CD4-positive, alpha-beta memory T cell (primary cell): ENCODE measurements around the gene LY6G5C. TPM values are rescaled to one million over a fixed set of nuclear protein-coding genes. Genes with fewer than 3 reads are reported as not detected.

Experiments used
- CTCF ChIA-PET: fragments of 350-600 bp; sonication (Branson Sonifier 250); formaldehyde crosslinking; loops from one replicate; lab custom pipeline; 2021; ENCODE audit warnings: inconsistent platforms; ENCODE audit not compliant: partially characterized antibody; lab: Charles Lee
- POLR2A ChIA-PET: fragments of 350-600 bp; sonication (Branson Sonifier 250); formaldehyde crosslinking; loops from one replicate; lab custom pipeline; 2021; ENCODE audit not compliant: partially characterized antibody; lab: Charles Lee
- DNase-seq, 5 donors: peaks; one replicate each; pipeline versions ENCODE4 v3.0.0 to v3.0.0-alpha.2; 2020 to 2022; ENCODE audit warnings: mixed read lengths in 1 of 5
- H3K27ac ChIP-seq: one replicate; pipeline ENCODE4 v1.7.0; 2013; ENCODE audit warnings: low read depth, low read length
- H3K27me3 ChIP-seq: 2 replicates; pipeline ENCODE4 v1.7.0; 2013; ENCODE audit warnings: mild to moderate bottlenecking, low read length, moderate library complexity; ENCODE audit not compliant: insufficient read depth
- H3K36me3 ChIP-seq: 2 replicates; pipeline ENCODE4 v1.7.0; 2013; ENCODE audit warnings: mild to moderate bottlenecking, low read length, moderate library complexity; ENCODE audit not compliant: insufficient read depth
- H3K4me1 ChIP-seq: 2 replicates; pipeline ENCODE4 v1.7.0; 2013; ENCODE audit warnings: mild to moderate bottlenecking, low read length, moderate library complexity; ENCODE audit not compliant: insufficient read depth
- H3K4me3 ChIP-seq, 2 donors: one replicate each; pipeline ENCODE4 v1.7.0; 2013; ENCODE audit warnings: low read length in 2 of 2, mild to moderate bottlenecking in 1 of 2
- H3K9me3 ChIP-seq, 2 donors: one replicate each; pipeline ENCODE4 v1.7.0; 2013; ENCODE audit warnings: low read length in 2 of 2, control low read depth in 1 of 2; ENCODE audit not compliant: control insufficient read depth in 1 of 2
- H3K27ac Mint-ChIP-seq, 7 donors: one replicate each; pipeline ENCODE4 v1.8.0; 2020 to 2021; ENCODE audit warnings: mixed read lengths in 7 of 7, mild to moderate bottlenecking in 6 of 7, inconsistent platforms in 3 of 7, moderate library complexity in 3 of 7
- H3K27me3 Mint-ChIP-seq, 2 donors: one replicate each; pipeline ENCODE4 v1.8.0; 2020 to 2021; ENCODE audit warnings: mixed read lengths in 2 of 2
- H3K36me3 Mint-ChIP-seq, 2 donors: one replicate each; pipeline ENCODE4 v1.8.0; 2020 to 2021; ENCODE audit warnings: mixed read lengths in 2 of 2, inconsistent platforms in 1 of 2, mild to moderate bottlenecking in 1 of 2
- H3K4me1 Mint-ChIP-seq, 4 donors: one replicate each; pipeline ENCODE4 v1.8.0; 2020 to 2021; ENCODE audit warnings: mixed read lengths in 4 of 4, mild to moderate bottlenecking in 1 of 4
- H3K4me3 Mint-ChIP-seq, 8 donors: one replicate each; pipeline ENCODE4 v1.8.0; 2020 to 2021; ENCODE audit warnings: mixed read lengths in 8 of 8, mild to moderate bottlenecking in 7 of 8, moderate library complexity in 6 of 8, inconsistent platforms in 3 of 8
- H3K9me3 Mint-ChIP-seq, 8 donors: one replicate each; pipeline ENCODE4 v1.8.0; 2020 to 2021; ENCODE audit warnings: mixed read lengths in 8 of 8, mild to moderate bottlenecking in 5 of 8, inconsistent platforms in 3 of 8, moderate library complexity in 1 of 8
- intact Hi-C: fragments of 100-400 bp; cut with micrococcal nuclease; formaldehyde crosslinking; loops from one replicate; pipeline ENCODE4 v1.15.1; 2023
- polyA plus RNA-seq, 2 donors: library from polyadenylated mRNA; unstranded; fragments of 300-500 nt; fragmentation: Illumina TruSeq; gene quantifications; one replicate each; pipeline ENCODE4 v1.2.3, GENCODE V29; 2021
- total RNA-seq, 2 experiments: library from RNA; stranded (reverse); gene quantifications; one replicate each; pipeline ENCODE4 v1.2.3, GENCODE V29; 2021

The LY6G5C gene
- total and polyA plus RNA-seq, 4 experiments from 2014 or later = 4.4 to 11.8 (median 6.7) TPM

- intact Hi-C loops = loop anchor here (10.0 kb wide), 1 partner anchor 1186 kb away; the partner anchor contains the start of gene PSMB8
- peaks cover 56% of the 10 kb centered on the region for H3K4me1 ChIP-seq
- DNase-seq = no peak
- H3K36me3 ChIP-seq = peaks cover 13% of the 10 kb centered on the region
- Mint-ChIP-seq H3K27ac (peak overlapping the region; percentile 84 to 95 (median 90)), H3K4me3 (peak overlapping the region; percentile 86 to 93 (median 92)), H3K9me3 (peaks cover 0 to 2% (median 0%) of the 10 kb centered on the region in 8 donors), H3K36me3 (peaks cover 14 to 49% of the 10 kb centered on the region in 2 donors), H3K4me1 (peaks cover 43 to 81% (median 59%) of the 10 kb centered on the region in 4 donors), H3K27me3 (no peaks in the 10 kb centered on the region)
- no peaks in the 10 kb centered on the region for H3K9me3 ChIP-seq
- ChIA-PET POLR2A (interaction anchor here (2.4 to 8.6 kb wide), 2 partner anchors 6 to 44 kb away, joined by 6 to 269 read pairs; partner anchors contain the start of genes ABHD16A, APOM and BAG6), CTCF (no interaction called here)
- peak overlapping the region; percentile 30 to 83 for H3K4me3 ChIP-seq
- peak overlapping the region; percentile 84 for H3K27ac ChIP-seq
- no peaks in the 10 kb centered on the region for H3K27me3 ChIP-seq
Measured at GRCh38 chr6:31658983-31659648, 21.8 kb downstream of the LY6G5C start.

- peak overlapping the region; percentile 87 to 94 (median 88) for H3K27ac Mint-ChIP-seq
- H3K9me3 Mint-ChIP-seq = peaks cover 0 to 2% (median 0%) of the 10 kb centered on the region in 8 donors
- ChIA-PET CTCF (interaction anchor here (1.2 kb wide), 1 partner anchor 172 kb away, joined by 4 read pairs; no protein-coding TSS in a partner anchor), POLR2A (interaction anchor here (1.1 kb wide), 1 partner anchor 172 kb away, joined by 4 read pairs; no protein-coding TSS in a partner anchor)
- Histone ChIP-seq H3K4me3 (no peak overlapping the region), H3K36me3 (peaks cover 13% of the 10 kb centered on the region), H3K27me3 (no peaks in the 10 kb centered on the region), H3K9me3 (no peaks in the 10 kb centered on the region), H3K27ac (peak overlapping the region; percentile 84), H3K4me1 (peaks cover 53% of the 10 kb centered on the region)
- peak overlapping the region; percentile 45 to 93 (median 70) for H3K4me3 Mint-ChIP-seq
- DNase-seq = no peak
- peaks cover 7 to 40% of the 10 kb centered on the region in 2 donors for H3K36me3 Mint-ChIP-seq
- intact Hi-C loops = loop anchor here (10.0 kb wide), 1 partner anchor 1187 kb away; the partner anchor contains the start of gene PSMB8
- H3K4me1 Mint-ChIP-seq = peaks cover 36 to 78% (median 52%) of the 10 kb centered on the region in 4 donors
- H3K27me3 Mint-ChIP-seq = no peaks in the 10 kb centered on the region
Measured at GRCh38 chr6:31658158-31658688, 22.6 kb downstream of the LY6G5C start.

GRCh38 chr6:31657406-31658157 is 23.3 kb downstream of the LY6G5C start:
- intact Hi-C loops = loop anchor here (10.0 kb wide), 1 partner anchor 1187 kb away; the partner anchor contains the start of gene PSMB8
- Mint-ChIP-seq H3K4me1 (peaks cover 36 to 80% (median 54%) of the 10 kb centered on the region in 4 donors), H3K9me3 (peaks cover 0 to 4% (median 0%) of the 10 kb centered on the region in 8 donors), H3K27me3 (no peaks in the 10 kb centered on the region), H3K36me3 (peaks cover 6 to 42% of the 10 kb centered on the region in 2 donors), H3K27ac (peak overlapping the region; percentile 75 to 94 (median 88)), H3K4me3 (peak overlapping the region; percentile 60 to 93 (median 72))
- ChIA-PET CTCF (interaction anchor here (1.2 kb wide), 1 partner anchor 172 kb away, joined by 4 read pairs; no protein-coding TSS in a partner anchor), POLR2A (interaction anchor here (0.6 to 1.1 kb wide), 2 partner anchors 38 to 173 kb away, joined by 3 to 4 read pairs; no protein-coding TSS in a partner anchor)
- Histone ChIP-seq H3K27me3 (no peaks in the 10 kb centered on the region), H3K9me3 (no peaks in the 10 kb centered on the region), H3K4me1 (peaks cover 48% of the 10 kb centered on the region), H3K4me3 (no peak overlapping the region), H3K27ac (no peak overlapping the region), H3K36me3 (peaks cover 13% of the 10 kb centered on the region)
- peak in 2 of 5 donors; percentile 24 to 72 for DNase-seq

- no peaks in the 10 kb centered on the region for H3K27me3 Mint-ChIP-seq
- CTCF ChIA-PET = interaction anchor here (0.7 to 4.6 kb wide), 8 partner anchors 9 to 175 kb away, joined by 3 to 28 read pairs (median 3); partner anchors contain the start of genes CSNK2B and GPANK1
- POLR2A ChIA-PET = interaction anchor here (1.4 to 7.2 kb wide), 2 partner anchors 8 to 35 kb away, joined by 5 to 269 read pairs; partner anchors contain the start of genes C6orf47, CSNK2B, GPANK1 and PRRC2A
- peak within 1 kb of the TSS in 4 of 8 donors; percentile 28 to 58 (median 39) for H3K4me3 Mint-ChIP-seq
- peaks cover 0 to 15% (median 0%) of the 10 kb centered on the region in 8 donors for H3K9me3 Mint-ChIP-seq
- Histone ChIP-seq H3K4me1 (peaks cover 50% of the 10 kb centered on the region), H3K9me3 (no peaks in the 10 kb centered on the region), H3K27me3 (no peaks in the 10 kb centered on the region), H3K36me3 (peaks cover 5% of the 10 kb centered on the region), H3K27ac (no peak within 1 kb of the TSS), H3K4me3 (no peak within 1 kb of the TSS)
- intact Hi-C loops = loop anchor here (10.0 kb wide), 1 partner anchor 1189 kb away; the partner anchor contains the start of gene PSMB8
- peaks cover 42 to 78% (median 58%) of the 10 kb centered on the region in 4 donors for H3K4me1 Mint-ChIP-seq
- H3K36me3 Mint-ChIP-seq = peaks cover 6 to 50% of the 10 kb centered on the region in 2 donors
- DNase-seq = no peak
- peak within 1 kb of the TSS; percentile 37 to 88 (median 70) for H3K27ac Mint-ChIP-seq
Measured at GRCh38 chr6:31655349-31656237, 25.3 kb downstream of the LY6G5C start, which contains the start of gene APOM. Gene APOM, plus strand, starts transcription at chr6:31655894. Its CDS starts 73 bp downstream, at chr6:31655967.

GRCh38 chr6:31654574-31655348 is 26.1 kb downstream of the LY6G5C start:
- H3K36me3 Mint-ChIP-seq = peaks cover 6 to 44% of the 10 kb centered on the region in 2 donors
- no peaks in the 10 kb centered on the region for H3K27me3 Mint-ChIP-seq
- no peak for DNase-seq
- Histone ChIP-seq H3K27me3 (no peaks in the 10 kb centered on the region), H3K36me3 (peaks cover 8% of the 10 kb centered on the region), H3K4me1 (peaks cover 49% of the 10 kb centered on the region), H3K27ac (no peak overlapping the region), H3K9me3 (no peaks in the 10 kb centered on the region), H3K4me3 (no peak overlapping the region)
- intact Hi-C loops = loop anchor here (5.0 to 10.0 kb wide), 2 partner anchors 72 to 1190 kb away; partner anchors contain the start of genes LTB and PSMB8
- H3K4me3 Mint-ChIP-seq = peak overlapping the region in 2 of 8 donors; percentile 29 to 42
- ChIA-PET CTCF (interaction anchor here (0.8 to 4.6 kb wide), 7 partner anchors 8 to 176 kb away, joined by 3 to 28 read pairs (median 4); partner anchors contain the start of genes ABHD16A, CSNK2B and GPANK1), POLR2A (interaction anchor here (3.4 to 7.2 kb wide), 5 partner anchors 9 to 176 kb away, joined by 14 to 269 read pairs (median 31); partner anchors contain the start of genes C6orf47, CSNK2B, GPANK1 and HSPA1B)
- H3K9me3 Mint-ChIP-seq = peaks cover 0 to 13% (median 0%) of the 10 kb centered on the region in 8 donors
- H3K27ac Mint-ChIP-seq = peak overlapping the region in 2 of 7 donors; percentile 55 to 57
- peaks cover 40 to 80% (median 56%) of the 10 kb centered on the region in 4 donors for H3K4me1 Mint-ChIP-seq
